ENCODE results near the gene MON1A.
"Not testable (repeated sequence)": the region's sequence is repeated elsewhere in the genome, so short reads cannot be mapped to it uniquely, and the experiment has no call there.

Gene MON1A

DNA sequence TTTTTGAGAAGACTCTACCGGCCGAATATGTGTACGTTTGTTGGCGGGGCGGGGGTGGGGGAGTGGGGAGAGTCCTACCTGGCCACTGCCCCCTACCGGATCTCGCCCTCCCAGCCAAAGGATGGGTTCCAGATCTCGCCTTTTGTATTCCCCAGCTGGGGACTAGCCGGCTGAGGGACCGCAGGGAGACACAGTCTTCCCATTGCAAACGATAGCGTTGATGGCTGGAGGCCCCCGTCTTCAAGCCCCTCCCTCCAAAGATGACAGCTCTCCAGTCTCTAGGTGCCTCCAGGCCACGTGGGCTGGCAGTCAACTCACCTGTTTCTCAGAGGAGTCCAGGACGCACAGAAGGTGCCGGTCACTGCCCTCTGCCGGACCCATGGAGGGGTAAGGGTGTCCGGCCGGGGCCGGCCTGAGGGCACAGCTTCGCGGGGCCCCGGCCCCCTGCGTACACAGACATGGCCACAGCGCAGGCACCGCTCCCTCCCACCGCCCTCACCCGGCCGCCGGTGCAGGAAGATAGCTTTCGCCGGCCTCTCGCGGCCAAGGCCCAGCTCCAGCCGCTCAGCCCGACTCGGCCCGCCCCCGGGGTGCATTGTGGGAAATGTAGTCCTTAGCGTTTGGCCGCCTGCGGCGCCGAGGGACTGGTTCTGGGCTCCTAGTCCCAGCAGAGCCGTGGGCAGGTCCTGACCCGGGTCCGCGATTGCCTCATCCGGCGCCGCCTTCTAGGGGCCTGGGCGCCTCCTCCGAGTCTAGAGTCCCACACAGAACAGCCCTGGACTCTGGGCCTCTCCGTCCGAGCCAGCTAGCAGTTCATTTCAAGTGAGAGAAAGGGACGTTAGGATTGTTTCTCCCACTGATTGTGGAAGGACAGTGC is at the start of gene MON1A:
MON1A (minus strand) TSS at position 521 of the 877 bp plus-strand sequence. CDS start 16,465 bp downstream, outside the sequence.
- peak; percentile 71 for DNase-seq

GRCh38 chr3:49976942-49977341 is 47.3 kb upstream of the MON1A start:
- no peak for DNase-seq

GRCh38 chr3:49972656-49973055 is 43.0 kb upstream of the MON1A start:
- DNase-seq: no peak

GRCh38 chr3:49968346-49968745 is 38.7 kb upstream of the MON1A start:
- DNase-seq: no peak

GRCh38 chr3:49967291-49967690 is 37.7 kb upstream of the MON1A start:
- DNase-seq: no peak

- DNase-seq: no peak
These were observed 36.8 kb upstream of the MON1A start for GRCh38 chr3:49966233-49966942.

DNA sequence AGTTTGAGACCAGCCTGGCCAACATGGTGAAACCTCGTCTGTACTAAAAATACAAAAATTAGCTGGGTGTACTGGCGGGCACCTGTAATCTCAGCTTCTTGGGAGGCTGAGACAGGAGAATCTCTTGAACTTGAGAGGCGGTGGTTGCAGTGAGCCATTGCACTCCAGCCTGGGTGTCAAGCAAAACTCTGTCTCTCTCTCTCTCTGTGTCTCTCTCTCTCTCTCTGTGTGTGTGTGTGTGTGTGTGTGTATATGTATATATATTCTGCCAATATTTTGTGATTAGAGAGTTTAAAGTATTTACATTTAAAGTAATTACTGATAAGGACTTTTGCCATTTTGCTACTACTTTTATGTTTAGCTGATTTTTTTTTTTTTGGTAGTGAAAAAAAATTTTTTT is 26.0 kb upstream of the MON1A start:
- no peak for DNase-seq

DNA sequence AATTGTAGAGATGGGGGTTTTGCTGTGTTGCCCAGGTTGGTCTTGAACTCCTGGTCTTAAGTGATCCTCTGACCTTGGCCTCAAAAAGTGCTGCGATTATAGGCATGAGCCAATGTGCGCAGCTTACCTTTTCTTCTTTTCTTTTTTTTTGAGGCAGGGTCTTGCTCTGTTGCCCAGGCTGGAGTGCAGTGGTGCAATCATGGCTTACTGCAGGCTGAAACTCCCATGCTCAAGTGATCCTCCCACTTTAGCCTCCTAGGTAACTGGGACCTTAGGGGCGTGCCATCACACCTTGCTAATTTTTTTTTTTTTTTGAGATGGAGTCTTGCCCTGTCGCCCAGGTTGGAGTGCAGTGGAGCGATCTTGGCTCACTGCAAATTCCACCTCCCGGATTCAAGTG is 23.3 kb upstream of the MON1A start:
- DNase-seq: no peak

DNA sequence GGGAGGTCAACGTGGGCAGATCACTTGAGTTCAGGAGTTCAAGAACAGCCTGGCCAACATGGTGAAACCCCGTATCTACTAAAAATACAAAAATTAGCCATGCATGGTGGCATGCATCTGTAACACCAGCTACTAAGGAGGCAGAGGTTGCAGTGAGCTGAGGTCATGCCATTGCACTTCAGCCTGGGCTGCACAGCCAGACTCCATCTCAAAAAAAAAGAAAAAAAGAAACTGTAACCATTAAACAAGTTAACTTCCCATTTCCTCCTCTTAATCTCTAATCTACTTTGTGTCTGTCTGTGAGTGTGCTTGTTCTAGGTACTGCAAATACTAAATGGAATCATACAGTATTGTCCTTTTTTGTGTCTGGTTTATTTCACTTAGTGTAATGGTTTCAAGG is 13.0 kb upstream of the MON1A start:
- DNase-seq: no peak

DNA sequence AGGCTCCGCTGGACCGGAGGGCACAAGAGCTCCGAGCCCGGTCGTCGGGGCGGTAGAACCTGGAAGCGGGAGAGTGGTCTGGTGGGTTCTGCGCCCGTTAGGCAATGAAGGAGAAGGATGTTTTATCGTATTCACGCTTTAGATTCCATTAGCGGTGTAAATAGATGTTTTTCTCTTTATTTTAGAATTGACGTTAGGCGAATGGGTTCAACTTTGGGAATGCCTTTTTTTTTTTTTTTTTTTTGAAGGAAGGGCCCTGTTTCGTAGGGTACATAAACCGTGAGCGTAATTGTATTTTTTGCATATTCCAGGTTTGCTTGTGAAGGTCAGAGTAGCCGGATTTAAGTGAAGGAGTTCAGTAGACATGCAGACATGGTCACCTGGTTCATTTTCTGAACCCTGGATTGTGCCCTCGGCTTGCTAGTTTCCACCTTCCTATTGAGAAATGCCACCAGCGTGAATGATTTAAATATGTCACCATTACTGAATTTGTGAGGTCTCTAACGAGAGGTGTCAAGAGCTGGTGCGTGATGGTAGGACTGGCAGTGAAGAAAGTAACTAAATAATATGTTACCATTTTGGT is 11.1 kb upstream of the MON1A start:
- no peak for DNase-seq

GRCh38 chr3:49939858-49940666 is 10.5 kb upstream of the MON1A start, which contains the start of gene RBM6:
Gene RBM6, plus strand, starts transcription at chr3:49940150. Its CDS starts 22,492 bp downstream, at chr3:49962642.
- DNase-seq: peak; percentile 85

- no peak for DNase-seq
These were observed 7.5 kb upstream of the MON1A start for GRCh38 chr3:49937090-49937489.

GRCh38 chr3:49932281-49932680 is 2.7 kb upstream of the MON1A start:
- DNase-seq: not testable (repeated sequence)

- no peak for DNase-seq
These were observed 1.3 kb upstream of the MON1A start for GRCh38 chr3:49930922-49931321.

DNA sequence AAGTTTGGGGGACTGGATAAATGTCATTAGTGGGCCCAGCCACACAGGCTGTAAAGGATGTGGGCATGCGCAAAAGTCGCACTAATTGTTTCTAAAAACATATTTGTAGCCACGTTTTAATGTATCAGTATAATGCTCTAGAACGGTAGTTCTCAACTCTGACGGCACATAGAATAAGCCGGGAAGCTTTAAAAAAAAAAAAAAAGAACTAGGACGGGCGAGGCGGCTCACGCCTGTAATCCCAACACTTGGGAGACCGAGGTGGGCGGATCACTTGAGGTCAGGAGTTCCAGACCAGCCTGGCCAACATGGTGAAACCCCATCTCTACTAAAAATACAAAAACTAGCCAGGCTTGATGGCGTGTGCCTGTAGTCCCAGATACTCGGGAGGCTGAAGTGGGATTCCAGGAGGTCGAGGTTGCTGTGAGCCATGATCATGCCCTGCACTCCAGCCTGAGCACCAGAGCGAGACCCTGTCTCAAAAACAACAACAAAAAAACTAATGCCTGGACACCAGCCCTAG is 618 bp upstream of the MON1A start:
- no peak for DNase-seq

GRCh38 chr3:49928481-49929017 is 1.1 kb downstream of the MON1A start:
- no peak for DNase-seq

DNA sequence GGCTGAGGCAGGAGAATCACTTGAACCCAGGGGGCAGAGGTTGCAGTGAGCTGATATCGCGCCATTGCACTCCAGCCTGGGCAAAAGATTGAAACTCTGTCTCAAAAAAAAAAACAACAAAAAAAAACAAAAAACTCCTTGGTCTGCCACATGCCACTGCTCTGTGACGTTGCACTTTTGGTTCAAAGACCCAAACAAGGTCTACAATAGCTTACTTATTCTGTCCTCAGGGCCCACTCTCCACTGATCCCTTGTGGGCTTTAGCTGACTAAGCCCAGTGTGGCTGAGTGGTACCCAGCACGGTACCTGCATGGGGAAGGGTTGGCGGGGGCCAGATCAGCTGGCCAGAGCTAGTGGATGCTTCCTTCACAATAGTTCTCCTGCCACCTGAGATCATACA is 1.8 kb downstream of the MON1A start:
- DNase-seq: no peak

DNA sequence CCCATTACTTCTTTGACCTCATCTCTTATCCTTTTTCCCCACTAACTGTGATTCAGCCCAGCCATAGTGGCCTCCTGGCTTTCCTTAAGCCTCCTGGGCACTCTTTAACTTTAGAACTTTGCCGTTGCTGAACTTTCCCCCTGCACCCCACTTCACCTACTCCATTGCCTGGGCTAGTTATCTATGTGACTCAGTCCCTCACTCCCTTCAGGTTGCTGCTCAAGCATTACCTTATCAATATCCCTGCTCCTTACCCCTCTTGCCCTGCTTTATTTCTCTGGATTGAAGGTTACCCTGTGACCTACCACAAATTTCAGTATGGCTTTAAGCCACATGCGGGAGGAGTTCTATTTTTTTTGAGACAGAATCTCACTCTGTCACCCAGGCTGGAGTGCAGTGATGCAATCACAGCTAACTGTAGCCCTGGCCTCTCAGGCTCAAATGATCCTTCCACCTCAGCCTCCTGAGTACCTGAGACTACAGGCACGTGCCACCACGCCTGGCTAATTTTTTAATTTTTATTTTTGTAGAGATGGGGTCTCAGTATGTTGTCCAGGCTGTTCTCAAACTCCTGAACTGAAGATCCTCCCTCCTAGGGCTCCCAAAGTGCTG is 3.4 kb downstream of the MON1A start:
- DNase-seq: no peak

- no peak for DNase-seq
These were observed 4.1 kb downstream of the MON1A start for GRCh38 chr3:49925485-49925884.

- DNase-seq: no peak
These were observed 4.9 kb downstream of the MON1A start for GRCh38 chr3:49924683-49925082.

- not testable (repeated sequence) for DNase-seq
These were observed 11.6 kb downstream of the MON1A start for GRCh38 chr3:49917806-49918590.

Measured in NCI-H1105 (cell line).